ENCODE results near the gene GFOD1.

DNA sequence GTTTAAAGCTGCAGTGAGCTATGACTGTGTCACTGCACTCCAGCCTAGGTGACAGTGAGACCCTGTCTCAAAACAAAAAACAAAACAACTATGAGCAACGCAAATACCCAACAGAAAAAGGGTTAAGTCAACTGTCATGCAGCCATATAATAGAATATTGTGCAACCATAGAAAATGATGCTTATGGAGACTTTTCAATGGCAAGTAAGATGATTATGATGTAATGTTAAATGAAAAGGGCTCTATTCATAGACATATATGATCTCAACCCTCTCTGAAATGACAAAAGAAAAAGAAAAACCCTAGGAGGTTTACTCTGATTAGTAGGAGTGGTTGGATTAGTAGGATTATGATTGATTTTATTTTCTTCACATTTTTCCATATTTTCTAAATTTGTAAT lies 117.8 kb downstream of the GFOD1 start:
- TF ChIP-seq EP300 (conservative IDR thresholded peaks at IDR 0.05; ENCODE audit: poor library complexity, severe bottlenecking): no peak
- no peak for TF ChIP-seq EZH2 (IDR thresholded peaks at IDR 0.05; ENCODE audit: borderline replicate concordance, insufficient read depth, low read length, poor library complexity, severe bottlenecking)
- no peak for TF ChIP-seq POLR2AphosphoS5 (IDR thresholded peaks at IDR 0.05)
- no peak for TF ChIP-seq CTCF (IDR thresholded peaks at IDR 0.05; ENCODE audit: poor library complexity, severe bottlenecking)
